Activated CD4-positive, alpha-beta T cell treated with anti-CD3 and anti-CD28 coated beads for 36 hours (primary cell): ENCODE data around the gene PRPF40A. TPM values are rescaled to one million over a fixed set of nuclear protein-coding genes. Genes with fewer than 3 reads are reported as not detected.

ENCODE experiments used
- ATAC-seq: fragments of 200-7000 bp; cut with Tn5 transposase; one replicate; pipeline ENCODE4 v1.10.0; 2021; ENCODE audit warnings: mild to moderate bottlenecking, moderate library complexity
- CTCF ChIA-PET: fragments of 350-600 bp; sonication (Branson Sonifier 250); formaldehyde crosslinking; loops from one replicate; lab custom pipeline; 2021; ENCODE audit warnings: antibody characterized with exemption; lab: Charles Lee
- POLR2A ChIA-PET: fragments of 350-600 bp; sonication (Branson Sonifier 250); formaldehyde crosslinking; loops from one replicate; lab custom pipeline; 2021; ENCODE audit warnings: antibody characterized with exemption, inconsistent platforms; lab: Charles Lee
- DNase-seq: peaks from one replicate; pipeline ENCODE4 v3.0.0-alpha.2; 2020
- H3K27ac Mint-ChIP-seq: one replicate; pipeline ENCODE4 v1.8.0; 2021; ENCODE audit warnings: mixed read lengths
- H3K27me3 Mint-ChIP-seq: one replicate; pipeline ENCODE4 v1.8.0; 2021; ENCODE audit warnings: mixed read lengths
- H3K36me3 Mint-ChIP-seq: one replicate; pipeline ENCODE4 v1.8.0; 2021; ENCODE audit warnings: low read depth, mixed read lengths
- H3K4me1 Mint-ChIP-seq: one replicate; pipeline ENCODE4 v1.8.0; 2021; ENCODE audit warnings: mixed read lengths
- H3K4me3 Mint-ChIP-seq: one replicate; pipeline ENCODE4 v1.8.0; 2021; ENCODE audit warnings: mild to moderate bottlenecking, moderate library complexity, mixed read lengths
- H3K9me3 Mint-ChIP-seq: one replicate; pipeline ENCODE4 v1.8.0; 2021; ENCODE audit warnings: low read depth, mixed read lengths
- intact Hi-C, 2 experiments: fragments of 100-400 bp; cut with DNase I in 1 of 2; cut with micrococcal nuclease in 1 of 2; formaldehyde crosslinking; loops; one replicate each; pipeline versions ENCODE4 v1.14.2 to v1.15.1; 2022 to 2024; cut with DNase I, micrococcal nuclease
- total RNA-seq, 2 experiments: library from RNA; stranded (reverse); gene quantifications; one replicate each; pipeline ENCODE4 v1.2.3, GENCODE V29; 2021

PRPF40A gene
- total RNA-seq, 2 experiments from 2014 or later, result 145 to 152 TPM

- intact Hi-C loops, result loop anchor here in 1 of 2 experiments (5.0 kb wide), 1 partner anchor 35 kb away; no protein-coding TSS in a partner anchor
- H3K9me3 Mint-ChIP-seq, result no peaks in the 10 kb centered on the region
- H3K4me1 Mint-ChIP-seq, result peaks cover 18% of the 10 kb centered on the region
- H3K27ac Mint-ChIP-seq, result peak overlapping the region; percentile 20
- ChIA-PET CTCF (interaction anchor here (0.5 kb wide), 1 partner anchor 620 kb away, joined by 3 read pairs; no protein-coding TSS in a partner anchor), POLR2A (interaction anchor here (0.6 kb wide), 1 partner anchor 1190 kb away, joined by 4 read pairs; no protein-coding TSS in a partner anchor)
- no peak overlapping the region for H3K4me3 Mint-ChIP-seq
- no peaks in the 10 kb centered on the region for H3K27me3 Mint-ChIP-seq
- DNase-seq (no peak), ATAC-seq (peak; percentile 75)
- H3K36me3 Mint-ChIP-seq, result peaks cover 54% of the 10 kb centered on the region
Measured at GRCh38 chr2:152657043-152657442, 60.2 kb downstream of the PRPF40A start.

- intact Hi-C loops, result loop anchor here in 1 of 2 experiments (5.0 kb wide), 1 partner anchor 36 kb away; no protein-coding TSS in a partner anchor
- Mint-ChIP-seq H3K36me3 (peaks cover 51% of the 10 kb centered on the region), H3K9me3 (no peaks in the 10 kb centered on the region), H3K4me3 (no peak overlapping the region), H3K27me3 (no peaks in the 10 kb centered on the region), H3K4me1 (peaks cover 18% of the 10 kb centered on the region), H3K27ac (no peak overlapping the region)
- ChIA-PET CTCF (interaction anchor here (0.8 kb wide), 1 partner anchor 9 kb away, joined by 3 read pairs; no protein-coding TSS in a partner anchor), POLR2A (no interaction called here)
- DNase-seq, result no peak
- ATAC-seq, result peak; percentile 69
Measured at GRCh38 chr2:152655880-152656279, 61.4 kb downstream of the PRPF40A start.

GRCh38 chr2:152651834-152652233 lies 65.4 kb downstream of the PRPF40A start:
- Mint-ChIP-seq H3K36me3 (peaks cover 27% of the 10 kb centered on the region), H3K9me3 (no peaks in the 10 kb centered on the region), H3K4me3 (no peak overlapping the region), H3K4me1 (peaks cover 10% of the 10 kb centered on the region), H3K27ac (no peak overlapping the region), H3K27me3 (no peaks in the 10 kb centered on the region)
- ChIA-PET CTCF (interaction anchor here (1.1 kb wide), 1 partner anchor 627 kb away, joined by 3 read pairs; no protein-coding TSS in a partner anchor), POLR2A (no interaction called here)
- DNase-seq (no peak), ATAC-seq (no peak)
- intact Hi-C loops, result loop anchor here in 1 of 2 experiments (5.0 kb wide), 1 partner anchor 65 kb away; the partner anchor contains the start of genes ARL6IP6 and PRPF40A

- Mint-ChIP-seq H3K4me3 (no peak overlapping the region), H3K36me3 (peaks cover 21% of the 10 kb centered on the region), H3K9me3 (no peaks in the 10 kb centered on the region), H3K27me3 (no peaks in the 10 kb centered on the region), H3K27ac (peak overlapping the region; percentile 15), H3K4me1 (peaks cover 1% of the 10 kb centered on the region)
- ATAC-seq (no peak), DNase-seq (no peak)
- intact Hi-C loops, result loop anchor here in 1 of 2 experiments (5.0 kb wide), 1 partner anchor 66 kb away; the partner anchor contains the start of genes ARL6IP6 and PRPF40A
- CTCF ChIA-PET, result no interaction called here
- POLR2A ChIA-PET, result no interaction called here
Measured at GRCh38 chr2:152650768-152651371, 66.4 kb downstream of the PRPF40A start.

GRCh38 chr2:152649997-152650396 lies 67.3 kb downstream of the PRPF40A start:
- CTCF ChIA-PET, result no interaction called here
- H3K27ac Mint-ChIP-seq, result no peak overlapping the region
- ATAC-seq, result no peak

GRCh38 chr2:152648336-152648735 lies 68.9 kb downstream of the PRPF40A start:
- peak; percentile 30 for ATAC-seq
- CTCF ChIA-PET, result interaction anchor here (0.9 to 3.4 kb wide), 3 partner anchors 13 to 68 kb away, joined by 3 to 17 read pairs (median 4); no protein-coding TSS in a partner anchor
- H3K27ac Mint-ChIP-seq, result no peak overlapping the region

More at GRCh38 chr2:152649997-152650396, 67.3 kb downstream of the PRPF40A start:
- POLR2A ChIA-PET, result no interaction called here
- Mint-ChIP-seq H3K36me3 (peaks cover 16% of the 10 kb centered on the region), H3K9me3 (no peaks in the 10 kb centered on the region), H3K4me3 (no peak overlapping the region), H3K27me3 (no peaks in the 10 kb centered on the region), H3K4me1 (no peaks in the 10 kb centered on the region)
- intact Hi-C loops, result loop anchor here in 1 of 2 experiments (5.0 kb wide), 1 partner anchor 67 kb away; the partner anchor contains the start of genes ARL6IP6 and PRPF40A
- DNase-seq, result no peak

GRCh38 chr2:152647552-152647951 lies 69.7 kb downstream of the PRPF40A start:
- Mint-ChIP-seq H3K4me1 (no peaks in the 10 kb centered on the region), H3K9me3 (no peaks in the 10 kb centered on the region), H3K36me3 (peaks cover 10% of the 10 kb centered on the region), H3K27me3 (no peaks in the 10 kb centered on the region), H3K27ac (no peak overlapping the region), H3K4me3 (no peak overlapping the region)
- no peak for ATAC-seq
- intact Hi-C loops, result no loop called here
- CTCF ChIA-PET, result interaction anchor here (0.7 to 3.4 kb wide), 3 partner anchors 12 to 472 kb away, joined by 3 to 17 read pairs (median 5); partner anchors contain the start of gene STAM2
- POLR2A ChIA-PET, result no interaction called here
- no peak for DNase-seq

More at GRCh38 chr2:152648336-152648735, 68.9 kb downstream of the PRPF40A start:
- POLR2A ChIA-PET, result no interaction called here
- Mint-ChIP-seq H3K4me1 (no peaks in the 10 kb centered on the region), H3K9me3 (no peaks in the 10 kb centered on the region), H3K4me3 (no peak overlapping the region), H3K36me3 (peaks cover 11% of the 10 kb centered on the region), H3K27me3 (no peaks in the 10 kb centered on the region)
- DNase-seq, result no peak
- intact Hi-C loops, result no loop called here

GRCh38 chr2:152646775-152647174 lies 70.5 kb downstream of the PRPF40A start:
- Mint-ChIP-seq H3K27me3 (no peaks in the 10 kb centered on the region), H3K4me3 (no peak overlapping the region), H3K27ac (no peak overlapping the region), H3K36me3 (peaks cover 2% of the 10 kb centered on the region), H3K4me1 (no peaks in the 10 kb centered on the region), H3K9me3 (no peaks in the 10 kb centered on the region)
- CTCF ChIA-PET, result interaction anchor here (3.4 kb wide), 1 partner anchor 11 kb away, joined by 17 read pairs; no protein-coding TSS in a partner anchor
- DNase-seq (no peak), ATAC-seq (no peak)
- POLR2A ChIA-PET, result interaction anchor here (0.8 kb wide), 1 partner anchor 71 kb away, joined by 3 read pairs; the partner anchor contains the start of gene PRPF40A
- intact Hi-C loops, result no loop called here

GRCh38 chr2:152646264-152646663 lies 71.0 kb downstream of the PRPF40A start:
- H3K4me1 Mint-ChIP-seq, result no peaks in the 10 kb centered on the region
- no peak overlapping the region for H3K4me3 Mint-ChIP-seq
- peaks cover under 1% of the 10 kb centered on the region for H3K36me3 Mint-ChIP-seq
- H3K27me3 Mint-ChIP-seq, result no peaks in the 10 kb centered on the region
- CTCF ChIA-PET, result interaction anchor here (0.9 to 3.4 kb wide), 2 partner anchors 11 to 604 kb away, joined by 3 to 17 read pairs; no protein-coding TSS in a partner anchor
- POLR2A ChIA-PET, result interaction anchor here (0.8 kb wide), 1 partner anchor 71 kb away, joined by 3 read pairs; the partner anchor contains the start of gene PRPF40A
- intact Hi-C loops, result no loop called here
- H3K27ac Mint-ChIP-seq, result no peak overlapping the region
- DNase-seq (no peak), ATAC-seq (no peak)
- H3K9me3 Mint-ChIP-seq, result no peaks in the 10 kb centered on the region

GRCh38 chr2:152644189-152644873 lies 72.9 kb downstream of the PRPF40A start:
- POLR2A ChIA-PET, result no interaction called here
- intact Hi-C loops, result no loop called here
- no peak for ATAC-seq
- Mint-ChIP-seq H3K36me3 (no peaks in the 10 kb centered on the region), H3K27ac (no peak overlapping the region), H3K4me1 (no peaks in the 10 kb centered on the region), H3K4me3 (no peak overlapping the region), H3K27me3 (no peaks in the 10 kb centered on the region), H3K9me3 (no peaks in the 10 kb centered on the region)
- CTCF ChIA-PET, result interaction anchor here (2.1 kb wide), 1 partner anchor 9 kb away, joined by 12 read pairs; no protein-coding TSS in a partner anchor
- no peak for DNase-seq

GRCh38 chr2:152638590-152638989 lies 78.7 kb downstream of the PRPF40A start:
- H3K27me3 Mint-ChIP-seq, result no peaks in the 10 kb centered on the region
- no peak overlapping the region for H3K27ac Mint-ChIP-seq
- H3K4me3 Mint-ChIP-seq, result no peak overlapping the region
- H3K36me3 Mint-ChIP-seq, result no peaks in the 10 kb centered on the region
- CTCF ChIA-PET, result interaction anchor here (0.6 to 1.9 kb wide), 5 partner anchors 103 to 699 kb away, joined by 3 to 5 read pairs (median 3); no protein-coding TSS in a partner anchor
- POLR2A ChIA-PET, result no interaction called here
- no peak for DNase-seq
- intact Hi-C loops, result loop anchor here (5.0 kb wide), 1 partner anchor 301 kb away; the partner anchor contains the start of gene FMNL2 (in 2 of the 2)
- ATAC-seq, result no peak
- no peaks in the 10 kb centered on the region for H3K4me1 Mint-ChIP-seq
- H3K9me3 Mint-ChIP-seq, result no peaks in the 10 kb centered on the region
